DOHH2 (cell line): Measurements from ENCODE around the gene ZBTB45.
"Not testable (repeated sequence)": the region's sequence is repeated elsewhere in the genome, so short reads cannot be mapped to it uniquely, and the experiment has no call there.

Experiments used
- H3F3A ChIP-seq: fragments of 200-600 bp; sonication (generic), shearing (Covaris generic); 2 replicates; pipeline ENCODE4 v1.6.0; 2016; ENCODE audit warnings: antibody characterized with exemption, mild to moderate bottlenecking; ENCODE audit not compliant: control insufficient read depth, insufficient read depth
- H3K27ac ChIP-seq: fragments of 200-600 bp; sonication (generic); 2 replicates; pipeline ENCODE4 v1.5.1; 2014; ENCODE audit warnings: low read depth, mild to moderate bottlenecking, low read length, moderate library complexity
- H3K27me3 ChIP-seq: fragments of 200-600 bp; sonication (generic); 2 replicates; pipeline ENCODE4 v1.6.1; 2014; ENCODE audit warnings: mild to moderate bottlenecking, low read length, mixed read lengths; ENCODE audit not compliant: control insufficient read depth
- H3K36me3 ChIP-seq: fragments of 200-600 bp; sonication (generic); 2 replicates; pipeline ENCODE4 v1.6.1; 2014; ENCODE audit warnings: mild to moderate bottlenecking, low read length, moderate library complexity, mixed read lengths; ENCODE audit not compliant: control insufficient read depth
- H3K4me1 ChIP-seq: fragments of 200-600 bp; sonication (generic); 2 replicates; pipeline ENCODE4 v1.6.1; 2014; ENCODE audit warnings: mild to moderate bottlenecking, low read length, mixed read lengths; ENCODE audit not compliant: control insufficient read depth
- H3K4me2 ChIP-seq: fragments of 200-600 bp; sonication (generic); 2 replicates; pipeline ENCODE4 v1.6.0; 2014; ENCODE audit warnings: mild to moderate bottlenecking, low read length, moderate library complexity
- H3K4me3 ChIP-seq: fragments of 200-600 bp; sonication (generic); 2 replicates; pipeline ENCODE4 v1.5.1; 2014; ENCODE audit warnings: mild to moderate bottlenecking, low read length, mixed read lengths
- H3K79me2 ChIP-seq: fragments of 200-600 bp; sonication (generic); 2 replicates; pipeline ENCODE4 v1.6.1; 2014; ENCODE audit warnings: mild to moderate bottlenecking, low read length, mixed read lengths; ENCODE audit not compliant: control insufficient read depth
- H3K9me2 ChIP-seq: fragments of 200-600 bp; sonication (generic); replicated peaks from 2 replicates; pipeline ENCODE4 v1.6.1; 2014; ENCODE audit warnings: mild to moderate bottlenecking, low read length, mixed read lengths; ENCODE audit not compliant: control insufficient read depth
- H3K9me3 ChIP-seq: fragments of 200-600 bp; sonication (generic); 2 replicates; pipeline ENCODE4 v1.6.1; 2014; ENCODE audit warnings: antibody characterized with exemption, low read length, mixed read lengths; ENCODE audit not compliant: control insufficient read depth, insufficient read depth
- H4K20me1 ChIP-seq: fragments of 200-600 bp; sonication (generic); 2 replicates; pipeline ENCODE4 v1.6.0; 2014; ENCODE audit warnings: low read depth, mild to moderate bottlenecking, antibody characterized with exemption, low read length, moderate library complexity; ENCODE audit not compliant: control insufficient read depth, insufficient read depth
- EZH2phosphoT487 ChIP-seq: fragments of 200-600 bp; sonication (generic); IDR thresholded peaks from 2 replicates; pipeline ENCODE4 v1.6.1; 2017; ENCODE audit warnings: borderline replicate concordance, mild to moderate bottlenecking, antibody characterized with exemption, low read length, moderate library complexity, mixed read lengths
- TF ChIP-seq, protein P1 (sequence below): fragments of 200-600 bp; sonication (generic); IDR thresholded peaks from one replicate; pipeline ENCODE4 v1.5.1; 2014; ENCODE audit warnings: antibody characterized with exemption, mild to moderate bottlenecking, low read depth, low read length; ENCODE audit not compliant: poor library complexity, severe bottlenecking

The ZBTB45 gene

DNA sequence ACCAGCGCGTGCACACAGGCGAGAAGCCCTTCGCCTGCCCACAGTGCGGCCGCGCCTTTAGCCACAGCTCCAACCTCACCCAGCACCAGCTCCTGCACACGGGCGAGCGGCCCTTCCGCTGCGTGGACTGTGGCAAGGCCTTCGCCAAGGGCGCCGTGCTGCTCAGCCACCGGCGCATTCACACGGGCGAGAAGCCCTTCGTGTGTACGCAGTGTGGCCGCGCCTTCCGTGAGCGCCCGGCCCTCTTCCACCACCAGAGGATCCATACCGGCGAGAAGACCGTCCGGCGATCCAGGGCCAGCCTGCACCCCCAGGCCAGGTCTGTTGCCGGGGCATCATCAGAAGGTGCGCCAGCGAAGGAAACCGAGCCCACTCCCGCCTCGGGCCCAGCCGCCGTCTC is 47.9 kb downstream of the ZBTB45 start:
- no peaks in the 10 kb centered on the region for H3K27me3 ChIP-seq
- peaks cover 23% of the 10 kb centered on the region for H3K4me1 ChIP-seq
- no peak overlapping the region for H3K27ac ChIP-seq
- peaks cover 36% of the 10 kb centered on the region for H3K36me3 ChIP-seq
- H3K4me3 ChIP-seq, result no peak overlapping the region
- peaks cover 8% of the 10 kb centered on the region; the same call in 1 of the 2 replicates for H4K20me1 ChIP-seq
- peaks cover 27% of the 10 kb centered on the region for H3K79me2 ChIP-seq
- no peaks in the 10 kb centered on the region for H3K9me3 ChIP-seq
- no peaks in the 10 kb centered on the region for H3K9me2 ChIP-seq
- peaks cover 12% of the 10 kb centered on the region for H3F3A ChIP-seq
- H3K4me2 ChIP-seq, result no peak overlapping the region
- TF ChIP-seq, protein P1, sequence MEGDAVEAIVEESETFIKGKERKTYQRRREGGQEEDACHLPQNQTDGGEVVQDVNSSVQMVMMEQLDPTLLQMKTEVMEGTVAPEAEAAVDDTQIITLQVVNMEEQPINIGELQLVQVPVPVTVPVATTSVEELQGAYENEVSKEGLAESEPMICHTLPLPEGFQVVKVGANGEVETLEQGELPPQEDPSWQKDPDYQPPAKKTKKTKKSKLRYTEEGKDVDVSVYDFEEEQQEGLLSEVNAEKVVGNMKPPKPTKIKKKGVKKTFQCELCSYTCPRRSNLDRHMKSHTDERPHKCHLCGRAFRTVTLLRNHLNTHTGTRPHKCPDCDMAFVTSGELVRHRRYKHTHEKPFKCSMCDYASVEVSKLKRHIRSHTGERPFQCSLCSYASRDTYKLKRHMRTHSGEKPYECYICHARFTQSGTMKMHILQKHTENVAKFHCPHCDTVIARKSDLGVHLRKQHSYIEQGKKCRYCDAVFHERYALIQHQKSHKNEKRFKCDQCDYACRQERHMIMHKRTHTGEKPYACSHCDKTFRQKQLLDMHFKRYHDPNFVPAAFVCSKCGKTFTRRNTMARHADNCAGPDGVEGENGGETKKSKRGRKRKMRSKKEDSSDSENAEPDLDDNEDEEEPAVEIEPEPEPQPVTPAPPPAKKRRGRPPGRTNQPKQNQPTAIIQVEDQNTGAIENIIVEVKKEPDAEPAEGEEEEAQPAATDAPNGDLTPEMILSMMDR, result no peak
- no peak for TF ChIP-seq EZH2phosphoT487

DNA sequence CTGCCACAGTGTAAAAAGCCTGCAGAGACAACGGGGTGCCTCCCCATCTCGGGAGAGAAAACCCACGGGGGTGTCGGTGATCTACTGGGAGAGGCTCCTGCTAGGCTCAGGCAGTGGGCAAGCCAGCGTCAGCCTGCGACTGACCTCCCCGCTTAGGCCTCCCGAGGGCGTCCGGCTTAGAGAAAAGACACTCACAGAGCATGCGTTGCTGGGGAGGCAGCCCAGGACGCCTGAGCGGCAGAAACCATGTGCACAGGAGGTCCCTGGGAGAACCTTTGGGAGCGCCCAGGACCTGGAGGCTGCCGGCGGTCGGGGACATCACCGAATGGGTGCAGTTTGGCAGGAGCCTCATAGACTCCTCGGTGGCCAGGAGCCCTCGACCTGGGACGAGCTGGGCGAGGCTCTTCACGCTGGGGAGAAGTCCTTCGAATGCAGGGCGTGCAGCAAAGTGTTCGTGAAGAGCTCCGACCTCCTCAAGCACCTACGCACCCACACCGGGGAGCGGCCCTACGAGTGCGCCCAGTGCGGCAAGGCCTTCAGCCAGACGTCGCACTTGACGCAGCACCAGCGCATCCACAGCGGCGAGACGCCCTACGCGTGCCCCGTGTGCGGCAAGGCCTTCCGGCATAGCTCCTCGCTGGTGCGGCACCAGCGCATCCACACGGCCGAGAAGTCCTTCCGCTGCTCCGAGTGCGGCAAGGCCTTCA is 48.6 kb downstream of the ZBTB45 start:
- peaks cover 36% of the 10 kb centered on the region for H3K36me3 ChIP-seq
- H3K4me3 ChIP-seq, H3K9me3 ChIP-seq, H4K20me1 ChIP-seq, H3K9me2 ChIP-seq, H3K27me3 ChIP-seq, H3K27ac ChIP-seq, H3K4me2 ChIP-seq: not testable (repeated sequence)
- H3F3A ChIP-seq, result peaks cover 12% of the 10 kb centered on the region
- H3K4me1 ChIP-seq, result peaks cover 23% of the 10 kb centered on the region
- H3K79me2 ChIP-seq, result peaks cover 27% of the 10 kb centered on the region

GRCh38 chr19:58469241-58470013 is 50.2 kb downstream of the ZBTB45 start:
- TF ChIP-seq, protein P1, result no peak
- no peak for TF ChIP-seq EZH2phosphoT487
- peaks cover 11% of the 10 kb centered on the region for H3F3A ChIP-seq
- H3K9me3 ChIP-seq, result no peaks in the 10 kb centered on the region
- H3K27me3 ChIP-seq, result peaks cover 3% of the 10 kb centered on the region; the same call in 1 of the 2 replicates
- H3K27ac ChIP-seq, result no peak overlapping the region
- no peak overlapping the region for H3K4me3 ChIP-seq
- peaks cover 36% of the 10 kb centered on the region for H3K36me3 ChIP-seq
- peaks cover 16% of the 10 kb centered on the region for H3K4me1 ChIP-seq
- peaks cover 27% of the 10 kb centered on the region for H3K79me2 ChIP-seq
- peaks cover 8% of the 10 kb centered on the region; the same call in 1 of the 2 replicates for H4K20me1 ChIP-seq
- no peaks in the 10 kb centered on the region for H3K9me2 ChIP-seq
- no peak overlapping the region for H3K4me2 ChIP-seq
